ENCODE data around the gene EIF2B4.
A peak's percentile ranks its signal among the peaks of the same experiment; 100 is the strongest.
"Not testable (repeated sequence)": the region's sequence is repeated elsewhere in the genome, so short reads cannot be mapped to it uniquely, and the experiment has no call there.

The EIF2B4 gene

GRCh38 chr2:27335311-27335710 is 34.8 kb downstream of the EIF2B4 start:
- no peak for DNase-seq

GRCh38 chr2:27324720-27325119 is 45.4 kb downstream of the EIF2B4 start:
- DNase-seq: no peak

- no peak for DNase-seq
Measured at GRCh38 chr2:27323596-27324285, 46.4 kb downstream of the EIF2B4 start.

GRCh38 chr2:27322766-27323595 is 47.2 kb downstream of the EIF2B4 start, which contains the start of gene MPV17:
MPV17 (minus strand) TSS chr2:27323097; CDS start chr2:27322517, 580 bp downstream.
- peak; percentile 51 for DNase-seq

- no peak for DNase-seq
Measured at GRCh38 chr2:27322301-27322765, 47.8 kb downstream of the EIF2B4 start.

- peak; percentile 65 for DNase-seq
Measured at GRCh38 chr2:27320958-27321543, 49.1 kb downstream of the EIF2B4 start.

GRCh38 chr2:27319839-27320238 is 50.3 kb downstream of the EIF2B4 start:
- not testable (repeated sequence) for DNase-seq

GRCh38 chr2:27316655-27317412 is 53.3 kb downstream of the EIF2B4 start:
- DNase-seq: peak; percentile 83

- DNase-seq: no peak
Measured at GRCh38 chr2:27315122-27315521, 55.0 kb downstream of the EIF2B4 start.

- DNase-seq: no peak
Measured at GRCh38 chr2:27314709-27315108, 55.4 kb downstream of the EIF2B4 start.
